ENCODE results near the gene WNT6.

WNT6 gene

GRCh38 chr2:218859556-218859987, at the start of gene WNT6:
Gene WNT6 (plus strand): TSS chr2:218859805. CDS start chr2:218860038, 233 bp downstream.
- no peak for DNase-seq (ENCODE audit: low read depth)

DNA sequence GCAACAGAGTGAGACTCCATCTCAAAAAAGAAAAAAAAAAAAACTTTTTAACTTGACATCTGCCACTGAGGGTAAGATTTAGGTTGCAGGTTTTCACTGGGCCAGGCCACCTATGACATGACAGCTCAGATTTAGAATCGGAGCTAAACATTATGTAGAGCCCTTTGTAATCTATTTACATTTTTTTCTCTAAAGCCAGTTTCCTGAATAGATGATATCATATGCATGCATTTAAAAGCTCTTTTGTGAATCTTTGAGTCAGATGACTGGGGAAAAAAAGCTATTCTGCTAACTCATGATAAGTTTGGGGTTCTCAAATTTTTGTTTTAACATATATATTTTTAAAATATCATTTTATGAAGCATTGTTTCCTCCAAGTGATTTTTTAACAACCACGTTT, 49.3 kb upstream of the WNT6 start:
- no peak for DNase-seq (ENCODE audit: low read depth)

DNA sequence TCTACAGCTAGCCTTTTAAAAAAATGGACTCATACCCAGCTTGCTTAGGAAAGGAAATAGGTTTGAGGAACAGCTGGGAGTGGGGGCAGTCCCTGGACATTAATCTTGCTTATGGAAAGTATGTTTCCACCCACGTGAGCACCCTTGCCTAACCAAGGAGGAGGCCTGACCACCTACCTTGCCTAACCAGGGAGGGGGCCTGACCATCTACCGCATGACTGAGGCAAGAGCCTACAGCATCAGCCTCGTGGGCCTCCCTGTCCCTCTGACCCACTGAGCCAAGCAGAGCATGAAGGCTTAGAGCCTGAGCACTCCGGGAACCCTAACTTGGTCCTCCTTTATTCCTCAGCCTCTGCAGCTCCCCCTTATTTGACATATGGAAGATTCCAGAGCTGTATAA, 48.2 kb upstream of the WNT6 start:
- DNase-seq (ENCODE audit: low read depth): no peak

DNA sequence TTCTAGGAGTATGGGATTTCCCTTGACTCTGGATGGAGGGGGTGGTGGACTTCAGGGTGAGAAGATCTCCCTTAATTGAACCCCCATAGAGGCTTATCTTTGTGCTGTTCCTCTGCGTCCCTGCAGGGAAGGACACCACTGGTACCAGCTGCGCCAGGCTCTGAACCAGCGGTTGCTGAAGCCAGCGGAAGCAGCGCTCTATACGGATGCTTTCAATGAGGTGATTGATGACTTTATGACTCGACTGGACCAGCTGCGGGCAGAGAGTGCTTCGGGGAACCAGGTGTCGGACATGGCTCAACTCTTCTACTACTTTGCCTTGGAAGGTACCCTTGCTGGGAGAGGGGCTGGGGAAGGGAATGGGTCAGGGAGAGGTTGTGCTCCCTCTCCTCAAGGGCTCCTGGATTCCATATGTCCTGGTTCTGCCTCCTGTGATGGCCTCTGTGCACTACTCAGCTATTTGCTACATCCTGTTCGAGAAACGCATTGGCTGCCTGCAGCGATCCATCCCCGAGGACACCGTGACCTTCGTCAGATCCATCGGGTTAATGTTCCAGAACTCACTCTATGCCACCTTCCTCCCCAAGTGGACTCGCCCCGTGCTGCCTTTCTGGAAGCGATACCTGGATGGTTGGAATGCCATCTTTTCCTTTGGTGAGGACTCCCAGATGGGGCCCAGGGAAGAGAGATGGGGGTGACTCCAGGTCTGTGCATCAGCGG, 47.3 kb upstream of the WNT6 start:
- no peak for DNase-seq (ENCODE audit: low read depth)

DNA sequence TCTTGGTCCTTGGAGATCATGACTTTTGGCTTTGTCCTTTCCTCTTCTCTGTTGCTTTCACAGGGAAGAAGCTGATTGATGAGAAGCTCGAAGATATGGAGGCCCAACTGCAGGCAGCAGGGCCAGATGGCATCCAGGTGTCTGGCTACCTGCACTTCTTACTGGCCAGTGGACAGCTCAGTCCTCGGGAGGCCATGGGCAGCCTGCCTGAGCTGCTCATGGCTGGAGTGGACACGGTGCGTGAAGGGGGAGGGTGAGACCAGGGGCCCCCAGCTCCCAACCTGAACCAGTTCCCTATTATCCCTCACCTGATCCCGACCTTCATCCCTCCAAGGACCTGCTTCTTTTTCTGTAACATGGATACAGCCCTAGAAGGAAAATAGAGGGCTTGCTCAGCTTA, 46.7 kb upstream of the WNT6 start:
- DNase-seq (ENCODE audit: low read depth): no peak

- DNase-seq (ENCODE audit: low read depth): no peak
Observed at GRCh38 chr2:218813771-218814460, 45.7 kb upstream of the WNT6 start.

DNA sequence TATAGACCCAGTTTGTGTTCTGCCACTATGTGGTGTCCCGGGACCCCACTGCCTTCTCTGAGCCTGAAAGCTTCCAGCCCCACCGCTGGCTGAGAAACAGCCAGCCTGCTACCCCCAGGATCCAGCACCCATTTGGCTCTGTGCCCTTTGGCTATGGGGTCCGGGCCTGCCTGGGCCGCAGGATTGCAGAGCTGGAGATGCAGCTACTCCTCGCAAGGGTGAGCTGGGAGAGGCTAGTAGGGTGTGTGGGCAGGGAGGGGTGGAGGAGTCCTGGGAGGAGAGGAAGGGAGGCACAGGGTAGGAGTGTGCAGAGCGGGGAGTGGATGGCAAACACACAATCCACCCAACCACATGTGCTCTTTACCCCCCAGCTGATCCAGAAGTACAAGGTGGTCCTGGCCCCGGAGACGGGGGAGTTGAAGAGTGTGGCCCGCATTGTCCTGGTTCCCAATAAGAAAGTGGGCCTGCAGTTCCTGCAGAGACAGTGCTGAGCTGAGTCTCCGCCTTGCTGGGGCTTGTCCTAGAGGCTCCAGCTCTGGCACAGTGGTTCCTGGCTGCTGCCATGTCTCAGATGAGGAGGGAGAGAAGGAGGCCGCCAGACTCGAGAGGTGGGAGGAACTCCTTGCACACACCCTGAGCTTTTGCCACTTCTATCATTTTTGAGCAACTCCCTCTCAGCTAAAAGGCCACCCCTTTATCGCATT, 44.9 kb upstream of the WNT6 start:
- DNase-seq (ENCODE audit: low read depth): no peak

- DNase-seq (ENCODE audit: low read depth): no peak
Observed at GRCh38 chr2:218815244-218815637, 44.4 kb upstream of the WNT6 start.

DNA sequence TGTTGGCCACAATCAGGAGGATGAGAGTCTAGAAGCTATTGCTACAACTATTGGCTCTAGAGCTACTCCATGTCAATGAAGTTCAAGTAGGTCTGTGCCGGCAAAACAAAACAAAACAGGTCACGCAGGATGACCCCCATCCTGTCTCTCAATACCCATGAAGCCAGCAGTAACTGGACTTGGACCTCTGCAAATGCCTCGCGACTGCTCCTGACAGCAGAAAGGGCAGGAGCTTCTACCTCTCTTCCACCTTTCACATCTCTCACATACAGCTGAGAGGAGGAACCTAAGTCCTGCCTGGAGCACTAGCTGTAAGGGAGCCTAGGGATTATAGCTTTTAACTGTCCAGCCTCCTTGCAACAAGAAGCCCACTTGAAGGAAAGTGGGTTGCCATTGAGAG, 44.0 kb upstream of the WNT6 start:
- no peak for DNase-seq (ENCODE audit: low read depth)

GRCh38 chr2:218816561-218817011, 43.0 kb upstream of the WNT6 start:
- no peak for DNase-seq (ENCODE audit: low read depth)

DNA sequence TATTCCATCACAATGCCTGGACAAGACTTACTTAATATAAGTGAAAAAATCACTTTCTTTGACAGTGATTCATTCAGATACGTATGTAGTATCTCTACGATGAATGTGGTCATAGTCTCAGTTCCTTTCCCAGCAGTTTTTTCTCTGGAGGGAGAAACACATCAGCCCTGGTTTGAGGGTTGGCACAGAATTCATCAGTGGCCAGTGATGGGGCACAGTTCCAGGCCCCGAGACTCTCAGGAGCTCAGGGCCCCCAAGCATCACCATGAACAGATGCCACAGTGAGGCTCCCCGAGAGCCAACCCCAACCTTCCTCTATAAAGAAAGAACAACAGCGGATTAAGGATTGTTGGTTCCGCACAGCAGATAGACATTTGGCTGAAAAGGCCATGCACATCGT, 40.5 kb upstream of the WNT6 start:
- DNase-seq (ENCODE audit: low read depth): no peak

GRCh38 chr2:218820746-218821369, 38.7 kb upstream of the WNT6 start:
- no peak for DNase-seq (ENCODE audit: low read depth)

- no peak for DNase-seq (ENCODE audit: low read depth)
Observed at GRCh38 chr2:218821605-218822211, 37.9 kb upstream of the WNT6 start.

DNA sequence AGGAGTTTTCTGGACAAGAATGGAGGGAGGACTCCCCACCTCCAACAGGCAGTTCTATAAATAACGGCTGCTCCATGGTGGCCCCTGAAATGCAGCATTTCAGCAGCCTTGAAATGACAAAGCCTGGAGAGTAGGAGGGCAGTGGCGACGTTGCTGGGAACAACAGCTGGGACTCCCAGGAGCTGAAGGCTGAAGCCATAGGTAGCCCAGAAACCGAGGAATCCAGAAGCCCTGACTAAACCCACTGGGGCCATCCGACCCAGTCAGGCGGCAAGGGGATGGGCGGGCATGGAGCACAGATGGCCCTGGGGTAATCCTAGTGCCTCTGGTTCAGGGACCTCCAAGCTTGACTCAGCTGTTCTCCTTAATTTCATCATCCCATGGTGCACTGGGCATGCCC, 37.0 kb upstream of the WNT6 start:
- DNase-seq (ENCODE audit: low read depth): no peak

- DNase-seq (ENCODE audit: low read depth): no peak
Observed at GRCh38 chr2:218823196-218823855, 36.3 kb upstream of the WNT6 start.

DNA sequence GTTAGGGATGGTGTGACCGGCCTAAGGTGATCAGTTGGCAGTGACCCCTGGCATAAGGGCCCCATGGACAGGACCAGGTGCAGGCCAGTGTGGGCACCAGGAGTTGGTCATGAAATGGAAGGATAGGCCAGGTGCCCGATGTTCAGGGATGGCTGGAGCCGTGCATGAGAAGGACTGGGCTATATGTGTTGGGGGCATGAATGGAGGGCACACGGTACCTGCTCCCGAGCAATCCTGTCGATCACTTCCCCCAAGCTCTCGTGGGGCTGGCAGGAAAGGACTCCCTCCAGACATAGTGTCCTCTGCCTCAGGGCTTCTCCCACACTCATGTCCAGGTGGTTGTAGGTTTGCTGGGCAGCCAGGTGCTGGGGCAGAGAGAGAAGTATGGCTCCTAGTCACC, 35.6 kb upstream of the WNT6 start:
- DNase-seq (ENCODE audit: low read depth): no peak

DNA sequence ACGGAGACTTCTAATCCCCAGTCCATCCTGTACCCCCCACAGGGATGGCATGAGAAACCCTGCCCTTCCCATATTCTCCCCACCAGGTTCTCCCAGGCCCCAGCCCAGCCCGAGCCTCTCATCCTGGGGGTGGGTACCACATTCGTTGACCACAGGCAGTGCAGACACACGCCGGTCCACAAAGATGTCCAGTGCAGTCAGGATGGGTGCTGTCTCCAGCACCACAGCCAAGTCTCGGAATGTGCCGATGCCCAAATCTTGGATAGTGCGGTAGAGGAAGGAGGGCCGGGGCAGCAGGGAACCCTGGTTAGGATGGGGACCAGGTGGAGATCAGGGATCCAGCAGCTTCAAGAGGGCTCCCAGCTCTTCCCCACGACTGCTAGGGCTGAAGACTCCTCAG, 32.8 kb upstream of the WNT6 start:
- DNase-seq (ENCODE audit: low read depth): no peak

GRCh38 chr2:218827701-218828476, 31.7 kb upstream of the WNT6 start:
- no peak for DNase-seq (ENCODE audit: low read depth)

- DNase-seq (ENCODE audit: low read depth): no peak
Observed at GRCh38 chr2:218828477-218828778, 31.2 kb upstream of the WNT6 start.

- no peak for DNase-seq (ENCODE audit: low read depth)
Observed at GRCh38 chr2:218829868-218830451, 29.6 kb upstream of the WNT6 start.
